Measurements from ENCODE around the gene FGF18.

- TF ChIP-seq SIN3A (IDR thresholded peaks at IDR 0.05; ENCODE audit: borderline replicate concordance, insufficient read depth, low read length), result no peak
- no peak for TF ChIP-seq POLR2AphosphoS5 (IDR thresholded peaks at IDR 0.05; ENCODE audit: low read depth, low read length)
- no peak for TF ChIP-seq REST (IDR thresholded peaks at IDR 0.05; ENCODE audit: insufficient read depth in 1 of 2, low read depth in 2 of 2, low read length in 2 of 2)
- TF ChIP-seq TAF1 (IDR thresholded peaks at IDR 0.05; ENCODE audit: borderline replicate concordance, insufficient read depth, low read length), result no peak
Observed at GRCh38 chr5:171427318-171428167, 8.1 kb downstream of the FGF18 start.
